Keratinocyte (primary cell): ENCODE data around the gene KRT77.

ENCODE experiments used
- EZH2 ChIP-seq: IDR thresholded peaks from one replicate; pipeline ENCODE4 v1.6.1; 2012; ENCODE audit warnings: inconsistent platforms, mild to moderate bottlenecking, low read length, moderate library complexity
- TF ChIP-seq, protein P1 (sequence below), 3 experiments: IDR thresholded peaks in 1 of 3; conservative IDR thresholded peaks in 1 of 3; optimal IDR thresholded peaks in 1 of 3; 2 replicates in 2 of 3; 3 replicates in 1 of 3; pipeline versions ENCODE3 to v1.5.1; 2011; ENCODE audit warnings: low read length in 3 of 3, mild to moderate bottlenecking in 3 of 3, moderate library complexity in 2 of 3, control low read depth in 1 of 3, inconsistent platforms in 1 of 3; ENCODE audit not compliant: insufficient read depth in 2 of 3; ENCODE audit errors: extremely low read depth in 1 of 3

DNA sequence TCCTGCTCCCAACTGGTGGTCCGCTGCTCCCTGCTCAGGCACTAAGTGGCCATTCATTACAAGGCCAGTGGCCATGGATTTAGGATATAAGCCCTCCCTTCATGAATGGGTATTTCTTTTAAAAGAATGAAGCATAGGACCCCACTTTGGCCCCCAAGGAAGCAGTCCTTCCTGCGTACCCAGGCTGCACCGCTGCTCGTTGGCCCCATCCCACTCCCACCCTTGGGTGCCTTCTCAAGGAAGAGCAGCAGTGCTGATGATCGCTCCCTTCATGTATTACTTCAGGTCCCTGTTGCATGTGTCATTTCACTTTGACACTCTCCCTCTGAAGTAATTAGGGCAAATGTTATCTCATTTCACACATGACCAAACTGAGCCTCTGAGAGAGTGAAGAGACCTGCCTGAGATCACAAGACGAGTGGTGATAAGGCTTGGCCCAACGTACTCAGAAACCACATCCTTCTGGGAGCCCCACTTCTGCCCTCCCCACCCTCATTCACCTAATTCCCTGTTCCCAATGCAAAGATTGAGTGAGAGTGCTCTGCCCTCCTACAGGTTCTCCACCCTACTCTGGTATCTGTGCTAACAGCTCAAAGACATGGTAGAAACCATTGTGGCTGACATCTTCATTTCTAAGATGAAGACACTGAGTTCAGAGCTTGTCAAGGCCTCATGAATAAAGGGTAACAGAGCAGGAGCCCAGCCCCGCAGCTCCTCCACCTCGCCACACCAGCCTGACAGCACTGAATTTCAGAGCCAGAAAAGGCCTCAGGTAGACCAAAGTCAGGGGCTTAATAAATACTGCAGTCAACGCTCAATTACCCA is 41.0 kb downstream of the KRT77 start:
- TF ChIP-seq, protein P1, sequence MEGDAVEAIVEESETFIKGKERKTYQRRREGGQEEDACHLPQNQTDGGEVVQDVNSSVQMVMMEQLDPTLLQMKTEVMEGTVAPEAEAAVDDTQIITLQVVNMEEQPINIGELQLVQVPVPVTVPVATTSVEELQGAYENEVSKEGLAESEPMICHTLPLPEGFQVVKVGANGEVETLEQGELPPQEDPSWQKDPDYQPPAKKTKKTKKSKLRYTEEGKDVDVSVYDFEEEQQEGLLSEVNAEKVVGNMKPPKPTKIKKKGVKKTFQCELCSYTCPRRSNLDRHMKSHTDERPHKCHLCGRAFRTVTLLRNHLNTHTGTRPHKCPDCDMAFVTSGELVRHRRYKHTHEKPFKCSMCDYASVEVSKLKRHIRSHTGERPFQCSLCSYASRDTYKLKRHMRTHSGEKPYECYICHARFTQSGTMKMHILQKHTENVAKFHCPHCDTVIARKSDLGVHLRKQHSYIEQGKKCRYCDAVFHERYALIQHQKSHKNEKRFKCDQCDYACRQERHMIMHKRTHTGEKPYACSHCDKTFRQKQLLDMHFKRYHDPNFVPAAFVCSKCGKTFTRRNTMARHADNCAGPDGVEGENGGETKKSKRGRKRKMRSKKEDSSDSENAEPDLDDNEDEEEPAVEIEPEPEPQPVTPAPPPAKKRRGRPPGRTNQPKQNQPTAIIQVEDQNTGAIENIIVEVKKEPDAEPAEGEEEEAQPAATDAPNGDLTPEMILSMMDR (optimal IDR thresholded peaks at IDR 0.05 in 1 of 3, IDR thresholded peaks at IDR 0.05 in 1 of 3, conservative IDR thresholded peaks at IDR 0.05 in 1 of 3; ENCODE audit: extremely low read depth in 1 of 3, insufficient read depth in 2 of 3, low read length in 3 of 3) = no peak
- no peak for TF ChIP-seq EZH2
